Measurements from ENCODE around the gene FMO3. TPM values are rescaled to one million over a fixed set of nuclear protein-coding genes. Genes with fewer than 3 reads are reported as not detected.

FMO3 gene
- total RNA-seq, 1 experiment from 2014 or later = 0.12 TPM

GRCh38 chr1:171061425-171062143, 29.1 kb upstream of the FMO3 start (continued):
- TF ChIP-seq, protein P1, sequence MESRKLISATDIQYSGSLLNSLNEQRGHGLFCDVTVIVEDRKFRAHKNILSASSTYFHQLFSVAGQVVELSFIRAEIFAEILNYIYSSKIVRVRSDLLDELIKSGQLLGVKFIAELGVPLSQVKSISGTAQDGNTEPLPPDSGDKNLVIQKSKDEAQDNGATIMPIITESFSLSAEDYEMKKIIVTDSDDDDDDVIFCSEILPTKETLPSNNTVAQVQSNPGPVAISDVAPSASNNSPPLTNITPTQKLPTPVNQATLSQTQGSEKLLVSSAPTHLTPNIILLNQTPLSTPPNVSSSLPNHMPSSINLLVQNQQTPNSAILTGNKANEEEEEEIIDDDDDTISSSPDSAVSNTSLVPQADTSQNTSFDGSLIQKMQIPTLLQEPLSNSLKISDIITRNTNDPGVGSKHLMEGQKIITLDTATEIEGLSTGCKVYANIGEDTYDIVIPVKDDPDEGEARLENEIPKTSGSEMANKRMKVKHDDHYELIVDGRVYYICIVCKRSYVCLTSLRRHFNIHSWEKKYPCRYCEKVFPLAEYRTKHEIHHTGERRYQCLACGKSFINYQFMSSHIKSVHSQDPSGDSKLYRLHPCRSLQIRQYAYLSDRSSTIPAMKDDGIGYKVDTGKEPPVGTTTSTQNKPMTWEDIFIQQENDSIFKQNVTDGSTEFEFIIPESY (IDR thresholded peaks at IDR 0.05; ENCODE audit: extremely low read depth, insufficient replicate concordance, low read length) = no peak
- TF ChIP-seq EZH2 (IDR thresholded peaks at IDR 0.05) (no peak), EZH2phosphoT487 (IDR thresholded peaks at IDR 0.05; ENCODE audit: borderline replicate concordance) (no peak), CEBPB (IDR thresholded peaks at IDR 0.05; ENCODE audit: low read depth) (no peak), CBX3 (IDR thresholded peaks at IDR 0.05; ENCODE audit: low read depth) (no peak), EGR1 (IDR thresholded peaks at IDR 0.05; ENCODE audit: low read depth) (no peak), SRF (IDR thresholded peaks at IDR 0.05; ENCODE audit: low read depth) (no peak), YY1 (IDR thresholded peaks at IDR 0.05; ENCODE audit: extremely low read depth, insufficient replicate concordance, low read depth, low read length) (no peak)

DNA sequence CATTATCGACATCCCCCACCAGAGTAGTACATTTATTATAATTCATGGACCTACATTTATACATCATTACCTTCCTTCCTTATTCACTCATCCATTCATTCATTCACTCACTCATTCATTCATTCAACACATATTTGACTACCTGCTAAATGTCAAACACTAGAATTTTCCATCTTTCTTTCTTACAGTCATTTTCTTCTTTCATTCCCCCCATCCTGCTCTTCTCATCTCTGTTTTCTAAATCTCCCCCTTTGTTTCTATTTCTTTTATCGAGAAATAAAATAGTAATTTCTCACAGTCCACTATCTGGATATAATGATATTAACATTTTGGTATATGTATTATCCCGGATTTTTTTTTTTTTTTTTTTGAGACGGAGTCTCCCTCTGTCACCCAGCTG, 27.8 kb upstream of the FMO3 start:
- Histone ChIP-seq H3K36me3 (ENCODE audit: control insufficient read depth in 1 of 2, insufficient read depth in 2 of 2, low read length in 2 of 2) (no peaks in the 10 kb centered on the region), H2AFZ (ENCODE audit: low read depth, low read length, poor library complexity, severe bottlenecking) (no peak overlapping the region), H3K4me2 (ENCODE audit: low read length) (no peak overlapping the region), H3K27ac (ENCODE audit: low read depth, low read length) (no peak overlapping the region), H4K20me1 (ENCODE audit: insufficient read depth) (no peaks in the 10 kb centered on the region), H3K27me3 (ENCODE audit: insufficient read depth, low read length) (no peaks in the 10 kb centered on the region), H3K4me3 (replicated peaks in 1 of 2; ENCODE audit: low read depth in 1 of 2, low read length in 2 of 2) (no peak overlapping the region), H3K9me3 (ENCODE audit: control insufficient read depth in 1 of 2, insufficient read depth in 1 of 2, low read depth in 1 of 2, low read length in 2 of 2) (no peaks in the 10 kb centered on the region), H3K4me1 (ENCODE audit: control insufficient read depth in 1 of 2, insufficient read depth in 2 of 2, low read length in 2 of 2) (no peaks in the 10 kb centered on the region), H3K9ac (ENCODE audit: low read length) (no peak overlapping the region), H3K9me2 (ENCODE audit: insufficient read depth) (no peaks in the 10 kb centered on the region), H3K79me2 (ENCODE audit: insufficient read depth, low read length) (no peaks in the 10 kb centered on the region)
- ATAC-seq (no peak), DNase-seq (ENCODE audit: low read depth, low spot score) (no peak)
- no TSS peak for BruUV-seq (replicated peaks)
- ChIA-PET CTCF (no interaction called here), RAD21 (ENCODE audit: low non-redundant PET in 1 of 2, low total read pairs in 2 of 2, uncharacterized antibody in 2 of 2, unreplicated experiment in 2 of 2) (no interaction called here), POLR2A (no interaction called here)
- intact Hi-C loops (cut with micrococcal nuclease) = no loop called here
- TF ChIP-seq POLR2A (IDR thresholded peaks at IDR 0.05; ENCODE audit: borderline replicate concordance, extremely low read depth, insufficient read depth, insufficient read length) (no peak), RAD21 (IDR thresholded peaks at IDR 0.05; ENCODE audit: low read depth) (no peak), MAX (IDR thresholded peaks at IDR 0.05) (no peak), EGR1 (IDR thresholded peaks at IDR 0.05; ENCODE audit: low read depth) (no peak), SP1 (IDR thresholded peaks at IDR 0.05; ENCODE audit: low read depth) (no peak), ELF1 (IDR thresholded peaks at IDR 0.05; ENCODE audit: borderline replicate concordance, low read depth) (no peak), CTCF (IDR thresholded peaks at IDR 0.05 in 2 of 3, conservative IDR thresholded peaks at IDR 0.05 in 1 of 3; ENCODE audit: borderline replicate concordance in 1 of 3, insufficient read depth in 1 of 3, low read depth in 2 of 3, low read length in 2 of 3) (no peak), EZH2phosphoT487 (IDR thresholded peaks at IDR 0.05; ENCODE audit: borderline replicate concordance) (no peak), ZFX (IDR thresholded peaks at IDR 0.05) (no peak), SRF (IDR thresholded peaks at IDR 0.05; ENCODE audit: low read depth) (no peak)
- TF ChIP-seq, protein P1 (IDR thresholded peaks at IDR 0.05; ENCODE audit: extremely low read depth, insufficient replicate concordance, low read length) = no peak

All from HCT116 (cell line).